BE2C (cell line): ENCODE data around the gene DUT.

Experiments
- DNase-seq: peaks from one replicate; pipeline ENCODE4 v3.0.0-alpha.2; 2020
- H3K27me3 ChIP-seq: fragments of 250-450 bp; sonication (Bioruptor Pico); 2 replicates; pipeline ENCODE4 v1.5.1; 2020; ENCODE audit warnings: mild to moderate bottlenecking
- H3K36me3 ChIP-seq: fragments of 250-450 bp; sonication (Bioruptor Pico); 2 replicates; pipeline ENCODE4 v1.5.1; 2020; ENCODE audit warnings: mild to moderate bottlenecking
- H3K4me1 ChIP-seq: fragments of 250-450 bp; sonication (Bioruptor Pico); 2 replicates; pipeline ENCODE4 v1.5.1; 2020
- H3K4me3 ChIP-seq: 2 replicates; pipeline ENCODE4 v1.5.1; 2011; ENCODE audit warnings: low read depth, low read length
- H3K9me3 ChIP-seq: fragments of 250-450 bp; sonication (Bioruptor Pico); 2 replicates; pipeline ENCODE4 v1.5.1; 2020
- CTCF ChIP-seq: IDR thresholded peaks from 2 replicates; pipeline ENCODE4 v1.5.1; 2012; ENCODE audit warnings: mild to moderate bottlenecking, low read depth, low read length

Gene DUT

GRCh38 chr15:48306639-48307038, 24.6 kb upstream of the DUT start:
- no peak overlapping the region for H3K4me3 ChIP-seq
- H3K27me3 ChIP-seq: no peaks in the 10 kb centered on the region
- no peaks in the 10 kb centered on the region for H3K4me1 ChIP-seq
- no peak for TF ChIP-seq CTCF
- no peaks in the 10 kb centered on the region for H3K36me3 ChIP-seq
- no peak for DNase-seq
- no peaks in the 10 kb centered on the region for H3K9me3 ChIP-seq

- DNase-seq: no peak
- no peaks in the 10 kb centered on the region for H3K36me3 ChIP-seq
- no peaks in the 10 kb centered on the region for H3K4me1 ChIP-seq
- H3K4me3 ChIP-seq: no peak overlapping the region
- no peaks in the 10 kb centered on the region for H3K9me3 ChIP-seq
- no peaks in the 10 kb centered on the region for H3K27me3 ChIP-seq
- TF ChIP-seq CTCF: no peak
Observed at GRCh38 chr15:48307586-48307985, 23.6 kb upstream of the DUT start.

- DNase-seq: no peak
- no peak overlapping the region for H3K4me3 ChIP-seq
Observed at GRCh38 chr15:48309740-48310139, 21.5 kb upstream of the DUT start.

GRCh38 chr15:48313216-48313615, 18.0 kb upstream of the DUT start:
- no peaks in the 10 kb centered on the region for H3K36me3 ChIP-seq
- no peaks in the 10 kb centered on the region for H3K4me1 ChIP-seq
- no peak for TF ChIP-seq CTCF
- H3K27me3 ChIP-seq: no peaks in the 10 kb centered on the region
- DNase-seq: no peak
- H3K4me3 ChIP-seq: no peak overlapping the region
- H3K9me3 ChIP-seq: no peaks in the 10 kb centered on the region

More at GRCh38 chr15:48309740-48310139, 21.5 kb upstream of the DUT start:
- no peak for TF ChIP-seq CTCF
- Histone ChIP-seq H3K36me3 (no peaks in the 10 kb centered on the region), H3K27me3 (no peaks in the 10 kb centered on the region), H3K4me1 (no peaks in the 10 kb centered on the region), H3K9me3 (no peaks in the 10 kb centered on the region)

GRCh38 chr15:48315041-48315440, 16.2 kb upstream of the DUT start:
- no peaks in the 10 kb centered on the region for H3K9me3 ChIP-seq
- no peak for DNase-seq
- H3K4me3 ChIP-seq: no peak overlapping the region
- TF ChIP-seq CTCF: no peak
- H3K4me1 ChIP-seq: no peaks in the 10 kb centered on the region
- H3K36me3 ChIP-seq: no peaks in the 10 kb centered on the region
- H3K27me3 ChIP-seq: no peaks in the 10 kb centered on the region

- no peaks in the 10 kb centered on the region for H3K36me3 ChIP-seq
- no peaks in the 10 kb centered on the region for H3K4me1 ChIP-seq
- no peaks in the 10 kb centered on the region for H3K9me3 ChIP-seq
- H3K4me3 ChIP-seq: no peak overlapping the region
- TF ChIP-seq CTCF: no peak
- H3K27me3 ChIP-seq: no peaks in the 10 kb centered on the region
- no peak for DNase-seq
Observed at GRCh38 chr15:48317221-48317620, 14.0 kb upstream of the DUT start.
